Prostate gland (tissue), 2 donors: ENCODE results near the gene C1GALT1.
"Not testable (repeated sequence)": the region's sequence is repeated elsewhere in the genome, so short reads cannot be mapped to it uniquely, and the experiment has no call there.

Source experiments
- CTCF ChIP-seq, 4 experiments: fragments of 200-600 bp in 2 of 4; fragments of 450-650 bp in 2 of 4; sonication (generic) in 2 of 4; IDR thresholded peaks; 1 replicate in 3 of 4; 2 replicates in 1 of 4; pipeline ENCODE4 v1.5.1; 2016 to 2019; ENCODE audit warnings: antibody characterized with exemption in 4 of 4, mild to moderate bottlenecking in 2 of 4, moderate library complexity in 2 of 4
- POLR2A ChIP-seq: fragments of 450-650 bp; IDR thresholded peaks from one replicate; pipeline ENCODE4 v1.6.1; 2016; ENCODE audit warnings: antibody characterized with exemption, mild to moderate bottlenecking
- POLR2AphosphoS5 ChIP-seq: sonication (generic); formaldehyde crosslinking; IDR thresholded peaks from one replicate; pipeline ENCODE4 v1.6.1; 2017; ENCODE audit warnings: antibody characterized with exemption

- not testable (repeated sequence) for TF ChIP-seq CTCF (IDR thresholded peaks at IDR 0.05); POLR2A; POLR2AphosphoS5
These were observed 62.9 kb downstream of the C1GALT1 start for GRCh38 chr7:7245233-7245632.
